Effector memory CD4-positive, alpha-beta T cell (primary cell): ENCODE measurements around the gene TDRD10.
A peak's percentile ranks its signal among the peaks of the same experiment; 100 is the strongest.

Experiments
- DNase-seq, 3 donors: peaks; one replicate each; pipeline ENCODE4 v3.0.0-alpha.2; 2020
- H3K27ac ChIP-seq: 2 replicates; pipeline ENCODE4 v1.7.0; 2013; ENCODE audit warnings: mild to moderate bottlenecking, low read length, moderate library complexity; ENCODE audit not compliant: insufficient read depth, poor library complexity, severe bottlenecking
- H3K27me3 ChIP-seq: replicated peaks from 2 replicates; pipeline ENCODE4 v1.7.0; 2013; ENCODE audit warnings: mild to moderate bottlenecking, low read length; ENCODE audit not compliant: insufficient read depth, control insufficient read depth, poor library complexity, severe bottlenecking
- H3K36me3 ChIP-seq: 2 replicates; pipeline ENCODE4 v1.7.0; 2013; ENCODE audit warnings: mild to moderate bottlenecking, low read length, moderate library complexity; ENCODE audit not compliant: control insufficient read depth, insufficient read depth
- H3K4me1 ChIP-seq: 2 replicates; pipeline ENCODE4 v1.7.0; 2013; ENCODE audit warnings: low read length, mild to moderate bottlenecking; ENCODE audit not compliant: control insufficient read depth, insufficient read depth, poor library complexity, severe bottlenecking
- H3K4me3 ChIP-seq: 2 replicates; pipeline ENCODE4 v1.7.0; 2013; ENCODE audit warnings: low read length, low read depth, mild to moderate bottlenecking; ENCODE audit not compliant: insufficient read depth, poor library complexity, severe bottlenecking
- H3K9me3 ChIP-seq: 2 replicates; pipeline ENCODE4 v1.7.0; 2013; ENCODE audit warnings: mild to moderate bottlenecking, low read length, moderate library complexity; ENCODE audit not compliant: control insufficient read depth

The TDRD10 gene

DNA sequence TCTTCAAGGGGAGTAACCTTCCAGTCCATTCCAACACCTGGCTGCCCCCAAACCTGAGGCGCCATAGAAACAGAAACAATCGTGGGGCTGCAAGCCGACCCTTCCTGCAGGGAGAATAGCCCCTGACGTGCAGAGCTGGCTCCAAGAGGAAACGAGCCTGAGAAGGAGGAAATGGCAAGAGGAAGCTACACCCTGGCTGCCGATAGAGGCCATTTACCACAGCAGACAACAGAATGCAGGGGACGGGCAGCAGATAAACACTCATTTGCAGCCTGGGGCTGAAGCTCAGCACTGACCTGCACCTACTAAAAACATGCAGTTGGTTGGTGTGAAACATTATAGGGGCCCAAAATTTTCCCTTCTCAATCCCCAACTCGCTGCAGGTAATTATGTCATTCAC is 8.7 kb upstream of the TDRD10 start:
- Histone ChIP-seq H3K4me1 (peaks cover 31% of the 10 kb centered on the region), H3K27ac (no peak overlapping the region), H3K9me3 (no peaks in the 10 kb centered on the region), H3K27me3 (no peaks in the 10 kb centered on the region), H3K36me3 (no peaks in the 10 kb centered on the region), H3K4me3 (peak overlapping the region; percentile 14)
- no peak for DNase-seq

DNA sequence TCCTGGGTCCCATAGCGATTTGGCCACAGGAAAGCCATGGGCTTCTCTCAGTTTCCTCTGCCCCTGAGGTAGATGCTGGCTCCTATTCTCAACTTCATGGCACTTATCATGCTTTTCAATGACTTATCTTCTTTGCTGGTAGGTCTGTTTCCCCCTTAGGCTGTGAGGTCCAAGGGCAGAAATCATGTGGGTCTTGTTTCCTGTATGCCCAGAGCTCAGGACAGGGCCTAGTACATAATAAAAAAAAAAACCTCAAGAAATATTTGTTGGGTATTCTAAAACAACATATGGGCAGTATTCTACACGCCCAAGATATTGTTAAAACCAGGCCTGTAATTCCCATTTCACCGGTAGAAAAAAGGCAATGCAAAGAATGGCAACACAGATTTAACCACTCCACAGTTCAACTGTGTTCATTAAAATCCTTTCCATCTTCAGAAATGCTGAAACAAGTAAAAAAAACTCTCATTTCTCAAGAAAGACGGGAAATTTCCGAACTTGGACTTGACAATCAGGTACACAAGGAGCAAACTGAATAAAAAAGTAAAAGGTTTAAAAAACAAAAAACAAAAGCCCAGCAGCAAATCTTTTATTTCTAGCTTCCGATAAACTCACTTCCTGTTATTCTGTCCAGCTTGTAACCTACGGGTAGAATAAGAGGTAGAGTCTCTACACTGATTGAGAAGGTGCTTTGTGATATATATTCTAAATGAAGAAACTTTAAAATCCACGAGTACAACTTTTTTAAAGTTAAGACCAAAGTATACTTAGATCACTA is 6.3 kb upstream of the TDRD10 start:
- Histone ChIP-seq H3K4me1 (peaks cover 31% of the 10 kb centered on the region), H3K27me3 (peaks cover 4% of the 10 kb centered on the region), H3K4me3 (no peak overlapping the region), H3K9me3 (no peaks in the 10 kb centered on the region), H3K27ac (no peak overlapping the region), H3K36me3 (no peaks in the 10 kb centered on the region)
- no peak for DNase-seq

DNA sequence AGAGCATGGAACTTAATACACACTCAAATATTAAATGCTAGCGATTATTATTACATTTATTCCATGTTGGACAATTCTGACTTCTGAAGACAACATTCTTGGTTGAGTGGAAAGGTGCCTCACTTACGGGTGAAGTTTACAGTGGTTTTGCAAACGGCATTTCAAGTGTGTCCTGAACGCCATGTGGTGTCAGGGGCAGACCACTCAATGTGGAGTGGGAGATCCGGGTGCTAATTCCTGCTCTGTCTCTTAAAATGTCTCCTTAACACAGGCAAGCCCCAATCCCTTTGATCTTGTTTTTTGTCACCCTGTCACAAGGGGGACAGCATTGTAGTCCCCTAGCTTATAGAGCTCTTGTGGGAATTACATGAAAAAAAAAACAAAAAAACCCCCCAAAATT is 5.6 kb upstream of the TDRD10 start:
- Histone ChIP-seq H3K27ac (no peak overlapping the region), H3K36me3 (no peaks in the 10 kb centered on the region), H3K9me3 (no peaks in the 10 kb centered on the region), H3K4me1 (peaks cover 31% of the 10 kb centered on the region), H3K27me3 (peaks cover 11% of the 10 kb centered on the region), H3K4me3 (no peak overlapping the region)
- no peak for DNase-seq

DNA sequence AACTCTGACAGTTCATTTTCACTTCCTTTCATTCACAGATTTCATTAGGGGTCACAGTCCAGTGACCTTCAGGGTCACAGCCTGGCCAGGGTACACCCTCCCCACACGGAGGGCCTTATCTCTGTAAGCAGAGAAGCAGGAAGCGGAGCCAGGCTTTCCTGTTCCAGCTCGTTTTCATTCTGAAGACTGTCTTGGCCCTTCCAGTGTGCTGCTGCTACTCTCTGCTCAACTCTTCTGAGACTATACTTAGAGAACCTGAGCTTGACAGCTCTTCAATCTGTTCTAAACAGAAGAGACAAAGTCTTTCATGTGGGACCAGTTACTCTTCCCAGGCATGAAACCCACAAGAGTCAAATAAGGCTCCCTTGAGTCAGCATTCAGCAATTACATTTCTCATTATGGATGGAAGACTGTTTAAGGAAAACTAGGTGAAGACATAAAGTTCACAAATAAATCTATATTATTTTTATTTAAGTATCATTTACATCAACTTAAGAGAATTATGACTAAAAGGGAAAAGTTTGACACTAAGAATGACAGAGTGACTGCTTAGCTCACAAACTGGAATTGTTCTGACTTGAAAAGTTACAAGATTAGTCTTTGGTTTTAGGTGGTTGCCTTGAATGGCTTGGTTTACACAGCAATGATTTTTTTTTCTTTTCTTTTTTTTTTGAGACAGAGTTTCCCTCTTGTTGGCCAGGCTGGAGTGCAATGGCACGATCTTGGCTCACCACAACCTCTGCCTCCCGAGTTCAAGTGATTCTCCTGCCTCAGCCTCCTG is 4.8 kb upstream of the TDRD10 start:
- H3K9me3 ChIP-seq, result no peaks in the 10 kb centered on the region
- no peak overlapping the region for H3K27ac ChIP-seq
- H3K4me3 ChIP-seq, result no peak overlapping the region
- peaks cover 31% of the 10 kb centered on the region for H3K4me1 ChIP-seq
- peaks cover 15% of the 10 kb centered on the region for H3K27me3 ChIP-seq
- H3K36me3 ChIP-seq, result no peaks in the 10 kb centered on the region
- no peak for DNase-seq

DNA sequence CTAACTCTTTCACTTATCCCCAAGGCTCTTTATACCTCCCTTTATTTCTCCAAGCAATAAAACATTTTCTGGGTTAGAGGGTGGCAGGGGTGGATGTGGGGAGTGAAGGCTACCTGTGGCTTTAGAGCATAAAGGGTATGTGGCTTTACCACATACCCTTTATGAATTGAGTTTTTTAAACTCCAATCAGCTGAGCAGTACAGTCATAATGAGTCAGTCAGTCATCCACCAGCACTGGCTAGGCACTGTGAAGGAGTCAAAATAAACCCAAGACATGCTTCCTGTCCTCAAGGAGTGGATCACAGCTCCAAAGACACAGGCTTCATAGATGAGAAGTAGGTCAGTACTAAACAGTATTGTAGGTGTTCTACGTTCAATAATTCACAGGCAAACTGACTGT is 2.6 kb upstream of the TDRD10 start:
- H3K27me3 ChIP-seq, result peaks cover 25% of the 10 kb centered on the region
- H3K4me1 ChIP-seq, result peaks cover 14% of the 10 kb centered on the region
- DNase-seq, result no peak
- H3K9me3 ChIP-seq, result no peaks in the 10 kb centered on the region
- no peaks in the 10 kb centered on the region for H3K36me3 ChIP-seq
- H3K27ac ChIP-seq, result no peak overlapping the region
- H3K4me3 ChIP-seq, result no peak overlapping the region

DNA sequence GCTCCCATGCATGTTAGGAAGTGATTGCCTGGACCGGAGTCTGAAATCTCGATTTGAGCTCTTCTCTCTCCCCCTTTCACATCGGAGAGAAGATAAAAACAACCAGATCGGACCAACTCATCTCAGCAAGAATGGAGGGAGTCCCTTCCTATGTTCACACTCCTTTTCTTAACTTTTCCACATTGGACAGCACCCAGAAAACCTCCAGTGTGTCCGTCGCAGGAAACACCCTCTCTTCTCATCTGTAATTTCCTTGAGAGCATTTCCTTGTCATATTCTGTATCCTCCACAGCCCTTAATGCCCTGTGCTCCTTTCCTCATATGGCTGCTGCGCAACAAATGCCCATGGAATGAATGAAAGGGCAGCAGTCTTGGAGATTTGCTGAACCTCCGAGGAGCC is 1.5 kb upstream of the TDRD10 start:
- Histone ChIP-seq H3K4me3 (no peak overlapping the region), H3K36me3 (no peaks in the 10 kb centered on the region), H3K27ac (no peak overlapping the region), H3K27me3 (peaks cover 29% of the 10 kb centered on the region), H3K9me3 (no peaks in the 10 kb centered on the region), H3K4me1 (peaks cover 14% of the 10 kb centered on the region)
- DNase-seq, result no peak

DNA sequence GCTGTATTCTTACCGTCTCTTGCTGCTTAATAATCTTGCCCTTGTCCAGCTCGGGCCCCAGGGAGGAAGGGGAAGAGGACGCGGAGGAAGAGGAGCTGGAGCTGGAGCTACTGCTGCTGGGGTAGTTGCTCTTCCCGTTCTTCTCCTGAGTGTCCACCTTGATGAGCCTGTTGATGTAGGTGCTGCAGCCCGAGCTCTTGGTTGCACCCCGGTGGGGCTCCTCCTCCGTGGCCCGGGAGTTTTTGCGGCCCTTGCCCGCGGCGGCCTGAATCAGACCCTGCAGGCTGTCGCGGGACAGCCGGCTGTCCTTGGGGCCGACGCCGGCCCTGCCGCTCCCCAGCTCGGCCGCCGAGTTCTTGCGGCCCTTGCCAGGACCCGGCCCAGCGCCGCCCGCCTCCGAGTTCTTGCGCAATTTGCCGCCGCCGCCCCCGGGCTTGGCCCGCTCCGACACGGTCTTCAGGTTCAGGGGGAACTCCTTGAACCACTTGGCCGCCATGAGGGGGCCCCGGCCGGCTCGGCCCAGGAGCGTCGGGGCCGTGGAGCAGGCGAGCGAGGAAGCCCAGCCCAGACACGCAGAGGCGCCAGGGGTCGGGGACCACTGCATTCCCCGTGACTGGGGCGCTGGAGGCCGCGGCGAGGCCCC is 475 bp upstream of the TDRD10 start:
- no peak overlapping the region for H3K27ac ChIP-seq
- H3K4me1 ChIP-seq, result peaks cover 14% of the 10 kb centered on the region
- DNase-seq, result no peak
- H3K36me3 ChIP-seq, result no peaks in the 10 kb centered on the region
- H3K4me3 ChIP-seq, result no peak overlapping the region
- H3K27me3 ChIP-seq, result peaks cover 29% of the 10 kb centered on the region
- H3K9me3 ChIP-seq, result no peaks in the 10 kb centered on the region

DNA sequence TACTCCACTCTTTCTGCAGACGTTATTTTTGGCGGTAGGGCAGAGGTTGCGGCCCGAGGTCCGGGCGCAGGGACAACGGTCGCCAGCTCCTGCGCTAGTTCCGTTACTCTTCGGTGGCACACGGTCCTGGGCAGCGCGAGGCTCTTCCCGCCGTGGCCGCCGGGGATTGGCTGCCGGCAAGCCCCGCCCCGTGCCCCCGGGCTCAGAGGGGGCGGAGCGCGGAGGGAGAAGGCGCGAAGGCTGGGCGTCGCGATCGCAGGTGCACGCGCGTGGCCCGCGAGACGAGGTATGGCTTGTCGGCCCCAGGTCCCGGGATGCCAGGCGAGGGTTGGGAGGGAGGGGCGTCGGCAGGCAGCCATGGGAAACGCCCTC is 711 bp downstream of the TDRD10 start:
- Histone ChIP-seq H3K9me3 (no peaks in the 10 kb centered on the region), H3K4me1 (peaks cover 8% of the 10 kb centered on the region), H3K27ac (no peak overlapping the region), H3K36me3 (no peaks in the 10 kb centered on the region), H3K27me3 (peaks cover 29% of the 10 kb centered on the region), H3K4me3 (peak overlapping the region; percentile 42)
- no peak for DNase-seq

DNA sequence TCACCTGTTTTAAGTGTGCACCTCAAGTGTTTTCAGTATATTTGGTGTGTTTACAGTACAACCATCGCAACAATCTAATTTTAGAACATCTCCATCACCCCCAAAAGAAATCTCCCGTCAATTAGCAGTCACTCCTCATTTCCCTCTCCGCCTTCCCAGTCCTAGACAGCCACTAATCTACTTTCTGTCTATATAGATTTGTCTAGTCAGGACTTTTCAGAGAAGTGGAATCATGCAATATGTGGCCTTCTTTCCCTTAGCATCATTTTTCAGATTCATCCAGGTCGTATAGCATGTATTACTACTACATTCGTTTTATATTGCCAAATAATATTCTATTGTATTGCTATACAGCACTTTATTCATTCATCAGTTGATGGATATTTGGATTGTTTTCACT is 1.9 kb downstream of the TDRD10 start:
- Histone ChIP-seq H3K9me3 (no peaks in the 10 kb centered on the region), H3K4me1 (peaks cover 8% of the 10 kb centered on the region), H3K4me3 (no peak overlapping the region), H3K27ac (no peak overlapping the region), H3K27me3 (peaks cover 29% of the 10 kb centered on the region), H3K36me3 (no peaks in the 10 kb centered on the region)
- DNase-seq, result no peak

DNA sequence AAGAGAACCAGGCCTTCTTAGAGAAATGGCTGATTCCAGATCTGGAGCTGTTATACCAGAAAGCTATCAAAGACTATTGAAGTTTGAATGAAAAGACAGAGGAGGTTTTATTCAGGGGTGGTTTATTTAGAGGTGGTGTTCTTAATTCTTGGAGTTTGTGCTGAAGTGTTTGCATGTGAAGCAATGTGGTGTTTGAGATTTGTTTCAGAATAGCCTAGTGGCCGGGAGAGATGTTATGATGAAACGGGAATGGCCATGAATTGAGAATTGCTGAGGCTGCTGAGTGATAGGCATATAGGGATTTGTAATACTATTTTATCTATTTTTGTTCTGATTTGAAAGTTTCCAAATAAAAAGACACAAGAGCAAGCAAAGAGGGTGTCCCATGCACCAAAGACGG is 10.7 kb downstream of the TDRD10 start:
- Histone ChIP-seq H3K9me3 (no peaks in the 10 kb centered on the region), H3K4me3 (no peak overlapping the region), H3K27ac (no peak overlapping the region), H3K4me1 (no peaks in the 10 kb centered on the region), H3K27me3 (no peaks in the 10 kb centered on the region), H3K36me3 (no peaks in the 10 kb centered on the region)
- no peak for DNase-seq
